ENCODE measurements around the gene ARRB1. TPM values are rescaled to one million over a fixed set of nuclear protein-coding genes. Genes with fewer than 3 reads are reported as not detected.

ARRB1 gene
- total and polyA plus RNA-seq, 9 of the 15 experiments (the other 6 are each of a cell fraction or from before 2014, with no cell fraction given) = 6.6 to 45.4 (median 28.5) TPM

- TF ChIP-seq MECOM (CRISPR knock-in tag; IDR thresholded peaks at IDR 0.05) (no peak), STAT5A (IDR thresholded peaks at IDR 0.05; ENCODE audit: borderline replicate concordance, low read length) (0 out of 2 replicates have a peak, but pooled peaks have one; percentile 4), RBM39 (optimal IDR thresholded peaks at IDR 0.05; ENCODE audit: low read depth, low read length) (no peak), MBD2 (IDR thresholded peaks at IDR 0.05; ENCODE audit: borderline replicate concordance, low read depth) (peak; percentile 33; the same call in 1 of the 2 replicates), ZC3H11A (IDR thresholded peaks at IDR 0.05; ENCODE audit: low read depth, low read length) (no peak), HMG20B (CRISPR knock-in tag; IDR thresholded peaks at IDR 0.05) (peak; percentile 25; the same call in 1 of the 2 replicates), ILF3 (IDR thresholded peaks at IDR 0.05; ENCODE audit: borderline replicate concordance) (no peak), EGR1 (conservative IDR thresholded peaks at IDR 0.05) (peak; percentile 71), ZNF146 (CRISPR knock-in tag; IDR thresholded peaks at IDR 0.05; ENCODE audit: unreplicated experiment) (no peak)
- TF ChIP-seq, protein P1, sequence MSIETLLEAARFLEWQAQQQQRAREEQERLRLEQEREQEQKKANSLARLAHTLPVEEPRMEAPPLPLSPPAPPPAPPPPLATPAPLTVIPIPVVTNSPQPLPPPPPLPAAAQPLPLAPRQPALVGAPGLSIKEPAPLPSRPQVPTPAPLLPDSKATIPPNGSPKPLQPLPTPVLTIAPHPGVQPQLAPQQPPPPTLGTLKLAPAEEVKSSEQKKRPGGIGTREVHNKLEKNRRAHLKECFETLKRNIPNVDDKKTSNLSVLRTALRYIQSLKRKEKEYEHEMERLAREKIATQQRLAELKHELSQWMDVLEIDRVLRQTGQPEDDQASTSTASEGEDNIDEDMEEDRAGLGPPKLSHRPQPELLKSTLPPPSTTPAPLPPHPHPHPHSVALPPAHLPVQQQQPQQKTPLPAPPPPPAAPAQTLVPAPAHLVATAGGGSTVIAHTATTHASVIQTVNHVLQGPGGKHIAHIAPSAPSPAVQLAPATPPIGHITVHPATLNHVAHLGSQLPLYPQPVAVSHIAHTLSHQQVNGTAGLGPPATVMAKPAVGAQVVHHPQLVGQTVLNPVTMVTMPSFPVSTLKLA (conservative IDR thresholded peaks at IDR 0.05) = peak; percentile 59 to 74; a peak in 3 of 4 replicates
- TF ChIP-seq, protein P2, sequence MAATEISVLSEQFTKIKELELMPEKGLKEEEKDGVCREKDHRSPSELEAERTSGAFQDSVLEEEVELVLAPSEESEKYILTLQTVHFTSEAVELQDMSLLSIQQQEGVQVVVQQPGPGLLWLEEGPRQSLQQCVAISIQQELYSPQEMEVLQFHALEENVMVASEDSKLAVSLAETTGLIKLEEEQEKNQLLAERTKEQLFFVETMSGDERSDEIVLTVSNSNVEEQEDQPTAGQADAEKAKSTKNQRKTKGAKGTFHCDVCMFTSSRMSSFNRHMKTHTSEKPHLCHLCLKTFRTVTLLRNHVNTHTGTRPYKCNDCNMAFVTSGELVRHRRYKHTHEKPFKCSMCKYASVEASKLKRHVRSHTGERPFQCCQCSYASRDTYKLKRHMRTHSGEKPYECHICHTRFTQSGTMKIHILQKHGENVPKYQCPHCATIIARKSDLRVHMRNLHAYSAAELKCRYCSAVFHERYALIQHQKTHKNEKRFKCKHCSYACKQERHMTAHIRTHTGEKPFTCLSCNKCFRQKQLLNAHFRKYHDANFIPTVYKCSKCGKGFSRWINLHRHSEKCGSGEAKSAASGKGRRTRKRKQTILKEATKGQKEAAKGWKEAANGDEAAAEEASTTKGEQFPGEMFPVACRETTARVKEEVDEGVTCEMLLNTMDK (IDR thresholded peaks at IDR 0.05; ENCODE audit: borderline replicate concordance, insufficient read depth, low read depth, low read length, poor library complexity, severe bottlenecking) = peak; percentile 43
- TF ChIP-seq, protein P3, sequence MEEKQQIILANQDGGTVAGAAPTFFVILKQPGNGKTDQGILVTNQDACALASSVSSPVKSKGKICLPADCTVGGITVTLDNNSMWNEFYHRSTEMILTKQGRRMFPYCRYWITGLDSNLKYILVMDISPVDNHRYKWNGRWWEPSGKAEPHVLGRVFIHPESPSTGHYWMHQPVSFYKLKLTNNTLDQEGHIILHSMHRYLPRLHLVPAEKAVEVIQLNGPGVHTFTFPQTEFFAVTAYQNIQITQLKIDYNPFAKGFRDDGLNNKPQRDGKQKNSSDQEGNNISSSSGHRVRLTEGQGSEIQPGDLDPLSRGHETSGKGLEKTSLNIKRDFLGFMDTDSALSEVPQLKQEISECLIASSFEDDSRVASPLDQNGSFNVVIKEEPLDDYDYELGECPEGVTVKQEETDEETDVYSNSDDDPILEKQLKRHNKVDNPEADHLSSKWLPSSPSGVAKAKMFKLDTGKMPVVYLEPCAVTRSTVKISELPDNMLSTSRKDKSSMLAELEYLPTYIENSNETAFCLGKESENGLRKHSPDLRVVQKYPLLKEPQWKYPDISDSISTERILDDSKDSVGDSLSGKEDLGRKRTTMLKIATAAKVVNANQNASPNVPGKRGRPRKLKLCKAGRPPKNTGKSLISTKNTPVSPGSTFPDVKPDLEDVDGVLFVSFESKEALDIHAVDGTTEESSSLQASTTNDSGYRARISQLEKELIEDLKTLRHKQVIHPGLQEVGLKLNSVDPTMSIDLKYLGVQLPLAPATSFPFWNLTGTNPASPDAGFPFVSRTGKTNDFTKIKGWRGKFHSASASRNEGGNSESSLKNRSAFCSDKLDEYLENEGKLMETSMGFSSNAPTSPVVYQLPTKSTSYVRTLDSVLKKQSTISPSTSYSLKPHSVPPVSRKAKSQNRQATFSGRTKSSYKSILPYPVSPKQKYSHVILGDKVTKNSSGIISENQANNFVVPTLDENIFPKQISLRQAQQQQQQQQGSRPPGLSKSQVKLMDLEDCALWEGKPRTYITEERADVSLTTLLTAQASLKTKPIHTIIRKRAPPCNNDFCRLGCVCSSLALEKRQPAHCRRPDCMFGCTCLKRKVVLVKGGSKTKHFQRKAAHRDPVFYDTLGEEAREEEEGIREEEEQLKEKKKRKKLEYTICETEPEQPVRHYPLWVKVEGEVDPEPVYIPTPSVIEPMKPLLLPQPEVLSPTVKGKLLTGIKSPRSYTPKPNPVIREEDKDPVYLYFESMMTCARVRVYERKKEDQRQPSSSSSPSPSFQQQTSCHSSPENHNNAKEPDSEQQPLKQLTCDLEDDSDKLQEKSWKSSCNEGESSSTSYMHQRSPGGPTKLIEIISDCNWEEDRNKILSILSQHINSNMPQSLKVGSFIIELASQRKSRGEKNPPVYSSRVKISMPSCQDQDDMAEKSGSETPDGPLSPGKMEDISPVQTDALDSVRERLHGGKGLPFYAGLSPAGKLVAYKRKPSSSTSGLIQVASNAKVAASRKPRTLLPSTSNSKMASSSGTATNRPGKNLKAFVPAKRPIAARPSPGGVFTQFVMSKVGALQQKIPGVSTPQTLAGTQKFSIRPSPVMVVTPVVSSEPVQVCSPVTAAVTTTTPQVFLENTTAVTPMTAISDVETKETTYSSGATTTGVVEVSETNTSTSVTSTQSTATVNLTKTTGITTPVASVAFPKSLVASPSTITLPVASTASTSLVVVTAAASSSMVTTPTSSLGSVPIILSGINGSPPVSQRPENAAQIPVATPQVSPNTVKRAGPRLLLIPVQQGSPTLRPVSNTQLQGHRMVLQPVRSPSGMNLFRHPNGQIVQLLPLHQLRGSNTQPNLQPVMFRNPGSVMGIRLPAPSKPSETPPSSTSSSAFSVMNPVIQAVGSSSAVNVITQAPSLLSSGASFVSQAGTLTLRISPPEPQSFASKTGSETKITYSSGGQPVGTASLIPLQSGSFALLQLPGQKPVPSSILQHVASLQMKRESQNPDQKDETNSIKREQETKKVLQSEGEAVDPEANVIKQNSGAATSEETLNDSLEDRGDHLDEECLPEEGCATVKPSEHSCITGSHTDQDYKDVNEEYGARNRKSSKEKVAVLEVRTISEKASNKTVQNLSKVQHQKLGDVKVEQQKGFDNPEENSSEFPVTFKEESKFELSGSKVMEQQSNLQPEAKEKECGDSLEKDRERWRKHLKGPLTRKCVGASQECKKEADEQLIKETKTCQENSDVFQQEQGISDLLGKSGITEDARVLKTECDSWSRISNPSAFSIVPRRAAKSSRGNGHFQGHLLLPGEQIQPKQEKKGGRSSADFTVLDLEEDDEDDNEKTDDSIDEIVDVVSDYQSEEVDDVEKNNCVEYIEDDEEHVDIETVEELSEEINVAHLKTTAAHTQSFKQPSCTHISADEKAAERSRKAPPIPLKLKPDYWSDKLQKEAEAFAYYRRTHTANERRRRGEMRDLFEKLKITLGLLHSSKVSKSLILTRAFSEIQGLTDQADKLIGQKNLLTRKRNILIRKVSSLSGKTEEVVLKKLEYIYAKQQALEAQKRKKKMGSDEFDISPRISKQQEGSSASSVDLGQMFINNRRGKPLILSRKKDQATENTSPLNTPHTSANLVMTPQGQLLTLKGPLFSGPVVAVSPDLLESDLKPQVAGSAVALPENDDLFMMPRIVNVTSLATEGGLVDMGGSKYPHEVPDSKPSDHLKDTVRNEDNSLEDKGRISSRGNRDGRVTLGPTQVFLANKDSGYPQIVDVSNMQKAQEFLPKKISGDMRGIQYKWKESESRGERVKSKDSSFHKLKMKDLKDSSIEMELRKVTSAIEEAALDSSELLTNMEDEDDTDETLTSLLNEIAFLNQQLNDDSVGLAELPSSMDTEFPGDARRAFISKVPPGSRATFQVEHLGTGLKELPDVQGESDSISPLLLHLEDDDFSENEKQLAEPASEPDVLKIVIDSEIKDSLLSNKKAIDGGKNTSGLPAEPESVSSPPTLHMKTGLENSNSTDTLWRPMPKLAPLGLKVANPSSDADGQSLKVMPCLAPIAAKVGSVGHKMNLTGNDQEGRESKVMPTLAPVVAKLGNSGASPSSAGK (IDR thresholded peaks at IDR 0.05) = peak; percentile 44
Observed at GRCh38 chr11:75351791-75352587, 528 bp upstream of the ARRB1 start (continued).
